HG03575 (cell line): ENCODE data around the gene ID2.

Experiments
- ATAC-seq: cut with Tn5 transposase; IDR thresholded peaks from one replicate; pipeline ENCODE4 v1.9.1; 2021; ENCODE audit not compliant: unreplicated experiment, insufficient number of reproducible peaks, low FRiP score; ENCODE audit errors: extremely low read depth

Gene ID2

GRCh38 chr2:8662239-8662879, 19.5 kb upstream of the ID2 start:
- no peak for ATAC-seq

DNA sequence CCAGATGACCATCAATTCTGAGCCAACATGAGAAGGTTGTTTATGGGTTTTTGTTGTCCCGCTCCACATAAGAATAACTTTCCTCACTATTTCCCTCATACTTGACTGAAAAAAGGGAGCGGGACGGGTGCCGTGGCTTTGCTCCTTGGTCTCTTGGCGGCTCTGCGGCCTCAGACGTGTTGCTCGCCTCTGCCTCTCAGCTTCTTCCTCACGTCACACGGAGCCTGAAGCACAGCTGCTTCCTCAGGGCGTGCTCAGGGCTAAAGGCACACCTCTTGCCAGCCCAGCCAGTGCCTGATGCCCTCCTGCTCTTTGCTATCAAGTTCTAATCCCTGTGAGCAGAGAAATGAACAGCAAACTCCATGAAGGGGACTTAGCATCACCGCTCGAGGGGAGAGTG, 17.9 kb upstream of the ID2 start:
- ATAC-seq, result no peak

DNA sequence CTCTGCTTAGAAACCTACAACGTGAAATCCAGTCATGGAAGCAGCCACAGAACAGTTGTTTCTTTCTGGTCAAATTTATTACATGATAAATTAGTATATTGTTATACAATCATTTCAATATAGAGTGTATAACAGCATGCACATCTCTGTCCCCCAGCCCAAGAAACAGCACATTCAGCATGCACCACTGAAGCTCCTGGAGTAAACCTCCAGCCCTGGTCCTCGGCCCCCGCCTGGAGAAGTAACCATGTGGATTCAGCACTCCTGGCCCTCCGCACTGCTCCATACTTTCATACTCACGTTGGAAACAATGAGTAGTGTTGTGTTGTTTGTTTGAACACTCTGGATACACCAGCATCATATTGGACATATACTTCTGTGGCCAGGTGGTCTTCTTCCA, 15.3 kb upstream of the ID2 start:
- ATAC-seq, result no peak

- ATAC-seq, result no peak
These were observed 13.9 kb upstream of the ID2 start for GRCh38 chr2:8667896-8668512.

DNA sequence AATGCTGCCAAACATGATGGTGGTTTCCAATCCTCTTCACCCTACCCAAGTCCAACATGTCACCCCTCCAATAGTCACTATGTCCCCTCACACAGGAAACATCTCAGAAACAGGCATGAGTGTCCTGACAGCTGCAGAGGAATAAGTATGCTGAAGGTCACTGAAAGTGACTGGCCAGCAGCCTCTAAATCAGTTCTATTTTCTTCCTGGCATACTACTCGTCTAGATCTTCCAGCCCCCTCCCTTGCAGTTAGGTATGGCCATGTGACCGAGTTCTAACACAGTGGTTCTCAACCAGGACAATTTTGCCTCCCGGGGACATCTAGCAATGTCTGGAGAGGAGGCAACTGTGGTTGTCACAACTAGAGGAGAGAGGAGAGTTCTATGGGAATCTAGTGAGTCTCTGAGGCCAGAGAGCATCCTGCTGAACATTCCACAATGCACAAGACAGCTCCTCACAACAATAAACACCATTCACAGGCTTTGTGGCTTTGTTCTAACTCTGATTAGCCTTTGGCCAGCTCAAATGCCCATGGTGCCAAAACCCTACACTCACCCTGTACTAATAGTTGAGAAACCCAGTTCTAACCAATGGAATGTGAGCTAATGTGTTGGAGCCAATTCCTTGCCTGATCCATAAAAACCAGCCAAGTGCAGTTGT, 12.6 kb upstream of the ID2 start:
- ATAC-seq, result no peak

DNA sequence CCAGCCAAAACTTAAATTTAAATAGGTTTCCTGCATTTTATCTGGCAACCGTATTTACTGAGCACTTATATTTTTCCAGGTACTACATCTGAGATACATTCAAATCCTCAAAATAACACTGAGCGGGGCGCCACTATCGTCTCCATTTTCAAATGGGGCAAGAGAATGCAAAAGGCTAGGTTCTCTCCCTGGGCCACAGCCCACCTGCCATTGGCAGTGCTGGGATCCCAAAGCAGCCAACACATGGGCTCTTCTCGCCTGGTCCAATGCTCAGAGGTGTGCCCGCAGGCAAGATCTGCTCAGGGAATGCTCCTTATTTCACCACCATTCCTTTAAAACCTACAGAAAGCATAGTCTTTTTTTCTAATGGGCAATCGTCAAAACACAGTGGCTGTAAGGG, 11.3 kb upstream of the ID2 start:
- ATAC-seq, result no peak

DNA sequence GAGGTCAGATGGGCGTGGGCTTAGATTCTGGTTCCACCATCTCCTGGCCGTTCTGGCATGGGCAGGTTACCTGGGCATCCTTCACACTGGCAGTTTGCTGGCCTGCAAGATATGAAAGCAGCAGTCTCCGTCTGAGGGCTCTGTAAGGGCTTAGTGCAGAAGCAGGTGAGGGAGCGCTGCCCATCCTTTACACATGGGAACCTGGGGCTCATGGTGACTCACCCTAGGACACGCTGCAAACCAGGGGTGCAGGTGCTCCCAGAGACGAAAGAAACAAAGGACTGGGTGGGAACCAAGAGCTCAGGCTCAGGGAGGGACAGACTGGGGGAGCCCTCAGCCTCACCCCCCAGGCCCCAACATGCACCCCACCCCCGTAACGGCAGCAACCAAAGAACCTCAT, 10.7 kb upstream of the ID2 start:
- ATAC-seq, result no peak

GRCh38 chr2:8671802-8672201, 10.1 kb upstream of the ID2 start:
- ATAC-seq, result no peak

GRCh38 chr2:8672940-8673339, 8.9 kb upstream of the ID2 start:
- ATAC-seq, result no peak

DNA sequence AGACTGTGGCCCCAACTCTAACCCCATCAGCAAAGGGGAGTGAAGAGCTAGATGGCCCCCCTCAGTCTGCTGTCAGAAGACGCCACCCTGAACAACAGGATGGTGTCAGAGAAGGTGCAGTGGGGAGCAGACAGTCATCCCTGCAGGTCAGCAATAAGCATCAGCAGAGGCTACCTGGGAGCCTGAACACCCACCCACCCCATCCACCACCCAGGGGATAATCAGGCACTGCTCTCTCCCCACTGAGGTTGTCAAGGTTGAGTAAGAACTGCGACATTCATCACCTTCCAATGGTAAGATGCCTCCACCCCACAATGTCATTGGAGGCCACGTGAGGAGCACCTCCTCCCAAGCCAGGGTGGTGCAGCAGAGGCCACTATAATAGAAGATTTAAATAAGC, 8.5 kb upstream of the ID2 start:
- no peak for ATAC-seq

DNA sequence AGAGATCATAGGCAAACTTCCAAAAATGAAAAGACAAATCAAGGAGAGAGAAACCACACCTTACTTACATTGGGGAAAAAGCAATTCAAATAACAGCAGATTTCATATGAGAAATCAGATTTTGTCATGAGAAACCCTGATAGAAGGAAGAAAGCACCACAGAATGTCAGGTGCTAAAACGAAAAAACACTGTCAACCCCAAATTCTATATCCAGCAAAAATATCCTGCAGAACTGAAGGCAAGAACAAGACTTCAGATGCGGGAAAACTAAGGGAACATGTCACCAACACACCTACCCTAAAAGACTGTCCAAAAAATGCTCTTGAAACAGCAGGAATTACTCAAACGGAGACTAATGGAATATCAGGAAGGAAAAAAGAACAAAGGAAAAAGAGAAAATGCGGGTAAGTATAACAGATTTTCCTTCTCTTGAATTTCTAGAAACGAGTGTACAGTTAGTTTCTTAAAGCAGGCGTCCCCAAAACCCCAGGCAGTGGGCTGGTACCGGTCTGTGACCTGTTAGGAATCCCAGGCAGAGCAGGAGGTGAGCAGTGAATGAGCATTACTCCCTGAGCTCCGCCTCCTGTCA, 7.3 kb upstream of the ID2 start:
- no peak for ATAC-seq

DNA sequence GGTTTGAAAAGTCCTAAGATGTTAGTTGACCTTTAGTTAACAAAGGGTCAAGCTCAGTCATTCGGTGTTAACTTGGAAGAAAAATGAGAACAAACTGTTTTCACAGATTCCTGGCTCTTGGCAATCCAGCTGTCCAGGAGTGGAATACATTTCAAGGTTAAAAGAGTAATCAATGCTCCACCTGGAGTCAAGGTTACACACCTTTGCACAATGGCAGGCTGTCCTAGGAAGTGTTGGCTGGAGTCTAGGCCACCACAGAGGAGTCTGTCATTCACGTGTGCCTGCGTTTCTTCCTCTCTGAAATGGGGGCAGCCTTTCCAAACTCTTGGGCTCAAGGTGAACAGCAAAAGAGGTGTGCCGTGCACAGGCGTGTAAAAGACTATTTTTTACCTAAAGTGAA, 6.3 kb upstream of the ID2 start:
- ATAC-seq, result no peak

- ATAC-seq, result no peak
These were observed 5.5 kb upstream of the ID2 start for GRCh38 chr2:8676191-8676920.

- ATAC-seq, result no peak
These were observed 4.8 kb upstream of the ID2 start for GRCh38 chr2:8676921-8677645.

GRCh38 chr2:8677646-8678592, 3.9 kb upstream of the ID2 start:
- no peak for ATAC-seq

DNA sequence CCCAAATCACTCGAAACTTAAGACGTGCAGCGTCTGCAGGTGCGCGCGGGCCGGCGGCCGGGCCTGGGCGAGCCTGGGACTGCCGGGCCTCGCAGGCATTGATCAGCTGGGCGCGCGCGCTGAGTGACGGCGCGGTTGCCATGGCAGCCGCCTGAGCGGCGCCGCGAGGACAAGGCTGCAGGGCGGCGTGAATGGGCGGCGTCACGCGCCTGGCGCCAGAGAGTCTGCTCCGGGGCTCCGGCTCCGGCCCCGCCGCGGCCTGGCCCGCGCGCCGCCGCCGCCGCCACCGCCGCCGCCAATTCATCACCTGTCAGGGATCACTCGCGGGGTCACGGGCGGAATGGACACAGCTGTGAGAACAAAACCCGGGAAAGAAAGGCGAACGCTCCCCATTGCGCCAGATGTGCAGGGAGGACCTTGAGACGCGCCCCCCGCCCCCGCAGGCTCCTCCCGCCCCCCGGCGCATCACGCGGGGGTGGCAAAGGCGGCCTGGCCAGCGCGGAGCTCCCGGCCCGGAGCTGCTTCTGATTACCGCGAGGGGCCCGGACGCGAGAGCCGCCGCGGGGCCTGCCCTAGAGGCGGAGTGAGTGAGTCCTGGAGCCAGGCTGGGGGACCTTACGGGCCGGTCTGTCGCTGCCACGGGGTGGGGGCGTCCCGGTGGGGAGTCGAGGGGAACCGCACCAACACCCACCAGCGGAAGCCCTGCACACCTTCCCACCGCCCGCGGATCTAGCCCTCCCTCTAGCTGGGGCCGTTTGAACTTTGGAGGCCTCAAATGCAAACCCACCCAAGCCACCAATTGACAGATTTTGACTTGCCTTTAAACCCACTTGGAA, 2.9 kb upstream of the ID2 start:
- ATAC-seq, result no peak

- ATAC-seq, result no peak
These were observed 2.4 kb upstream of the ID2 start for GRCh38 chr2:8679567-8679826.
